Stimulated activated CD4-positive, alpha-beta T cell treated with anti-CD3 and anti-CD28 coated beads, Interleukin-2, amount 100 ng/mL, for 48 hours (primary cell): Measurements from ENCODE around the gene RIC3.
A peak's percentile ranks its signal among the peaks of the same experiment; 100 is the strongest.

ENCODE experiments used
- DNase-seq, 2 donors: peaks; one replicate each; pipeline ENCODE4 v3.0.0-alpha.2; 2020

The RIC3 gene

DNA sequence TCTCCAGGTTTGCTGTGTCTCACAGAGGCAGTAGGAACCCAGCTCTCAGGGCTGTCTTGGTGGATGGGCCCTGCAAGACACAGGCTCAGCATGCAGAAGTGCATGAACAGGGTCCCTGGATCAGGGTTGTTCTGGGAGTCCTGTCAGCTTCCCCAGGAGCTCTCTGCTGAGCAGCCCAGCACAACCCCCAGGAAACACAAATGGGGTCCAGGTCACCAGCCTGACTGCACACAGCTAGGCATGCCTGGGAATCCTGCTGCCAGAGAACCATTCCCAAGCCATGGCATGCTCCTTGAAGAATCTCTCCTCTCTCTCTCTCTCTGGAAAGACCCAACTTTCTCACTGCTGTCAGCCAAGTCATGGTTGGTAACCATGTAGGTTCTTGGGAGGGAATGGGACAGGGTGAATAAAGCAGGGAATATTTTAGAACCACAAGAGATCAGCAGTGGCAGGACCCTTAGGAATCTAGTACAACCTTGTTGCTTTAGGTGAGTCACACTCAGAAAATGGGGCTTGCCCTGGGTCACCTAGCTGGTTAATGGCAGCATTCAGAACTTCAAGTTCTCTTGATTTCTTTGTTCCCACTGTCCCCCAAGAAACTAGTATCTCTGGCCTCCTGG is 66.4 kb downstream of the RIC3 start:
- DNase-seq = no peak

DNA sequence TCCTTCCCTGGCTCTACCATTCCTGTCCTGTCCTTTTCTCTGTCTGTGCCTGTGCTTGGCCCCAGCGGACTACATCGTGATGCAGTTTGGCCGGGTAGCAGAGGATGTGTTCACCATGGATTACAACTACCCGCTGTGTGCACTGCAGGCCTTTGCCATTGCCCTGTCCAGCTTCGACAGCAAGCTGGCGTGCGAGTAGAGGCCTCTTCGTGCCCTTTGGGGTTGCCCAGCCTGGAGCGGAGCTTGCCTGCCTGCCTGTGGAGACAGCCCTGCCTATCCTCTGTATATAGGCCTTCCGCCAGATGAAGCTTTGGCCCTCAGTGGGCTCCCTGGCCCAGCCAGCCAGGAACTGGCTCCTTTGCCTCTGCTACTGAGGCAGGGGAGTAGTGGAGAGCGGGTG is 67.4 kb downstream of the RIC3 start:
- DNase-seq = no peak

DNA sequence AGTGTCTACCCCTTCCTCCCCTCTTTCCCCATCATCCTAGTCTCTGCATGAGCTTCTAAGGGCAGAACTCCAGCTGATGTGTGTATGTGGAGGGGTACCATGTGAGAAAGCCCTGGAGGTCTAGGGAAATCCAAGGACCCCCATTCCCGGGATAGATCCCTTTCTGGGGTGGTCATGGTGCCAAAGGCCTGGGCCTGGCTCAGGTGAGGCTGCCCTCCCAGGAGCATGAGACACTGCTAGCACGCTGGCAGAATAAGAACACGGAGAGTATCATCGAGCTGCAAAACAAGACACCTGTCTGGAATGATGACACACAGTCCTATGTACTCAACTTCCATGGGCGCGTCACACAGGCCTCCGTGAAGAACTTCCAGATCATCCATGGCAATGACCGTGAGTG is 68.2 kb downstream of the RIC3 start:
- DNase-seq = no peak

DNA sequence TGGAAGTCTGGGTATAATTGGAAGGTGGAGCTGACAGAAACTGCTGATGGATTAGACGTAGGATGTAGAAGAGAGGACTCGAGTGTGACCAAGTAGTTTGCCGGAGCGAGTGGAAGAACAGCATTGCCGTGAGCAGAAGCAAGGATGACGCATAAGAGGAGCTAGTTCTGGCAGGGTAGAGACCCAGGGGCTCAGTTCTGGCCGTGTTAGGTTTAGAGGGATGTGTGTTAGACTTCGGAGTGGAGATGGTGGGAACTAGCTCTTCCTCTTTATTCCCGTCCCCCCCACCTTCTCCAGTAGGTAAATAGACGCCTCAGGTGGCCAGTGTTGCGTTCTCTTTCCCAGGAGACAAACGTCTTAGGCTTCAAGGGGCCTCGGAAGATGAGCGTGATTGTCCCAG is 68.7 kb downstream of the RIC3 start:
- no peak for DNase-seq

DNA sequence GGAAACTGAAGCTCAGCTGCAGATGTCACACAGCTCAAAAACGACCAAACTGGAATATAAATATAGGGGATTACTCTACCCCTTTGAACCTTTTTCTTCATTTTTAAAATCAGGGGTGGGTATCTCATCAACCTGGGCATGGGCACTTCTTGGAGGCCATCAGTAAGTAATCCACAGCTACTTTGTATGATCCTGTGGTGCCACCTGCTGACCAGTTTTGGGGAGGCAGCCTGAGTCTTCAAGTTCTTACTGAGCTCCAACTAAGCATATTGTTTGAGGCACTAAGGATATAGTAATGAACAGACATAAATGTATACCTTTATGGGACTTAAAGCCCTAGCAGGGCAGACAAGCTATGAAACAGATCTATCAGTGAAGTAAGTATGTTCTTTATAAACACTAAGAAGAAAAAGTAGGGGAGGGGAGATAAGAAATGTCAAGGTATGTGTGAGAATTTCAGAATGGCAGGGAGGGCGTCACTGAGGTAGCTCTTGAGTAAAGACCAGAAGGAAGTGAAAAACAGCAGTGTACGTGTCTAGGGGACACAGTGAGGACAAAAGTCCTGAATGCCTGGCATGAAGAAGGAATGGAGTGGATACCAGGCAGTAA is 69.4 kb downstream of the RIC3 start:
- DNase-seq = peak; percentile 65 to 69

DNA sequence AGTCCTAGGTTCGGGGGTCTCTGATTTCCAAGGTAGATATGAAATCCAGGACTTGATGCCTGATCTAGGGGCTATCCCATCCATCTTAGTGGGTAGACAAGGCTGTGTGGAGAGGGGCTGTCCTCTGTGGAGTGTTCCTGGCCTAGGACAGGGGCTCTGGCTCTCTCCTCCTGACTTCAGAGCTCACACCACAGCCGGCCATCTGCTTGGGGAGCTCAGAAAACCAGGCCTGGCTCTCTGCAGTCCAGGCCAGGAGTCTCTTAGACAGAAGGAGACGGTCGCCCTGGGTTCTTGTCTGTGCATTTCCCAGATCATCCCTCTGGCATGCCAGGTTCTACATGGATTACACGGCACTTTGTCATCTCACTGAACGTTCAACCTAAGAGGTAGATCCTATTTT is 69.9 kb downstream of the RIC3 start:
- DNase-seq = no peak

DNA sequence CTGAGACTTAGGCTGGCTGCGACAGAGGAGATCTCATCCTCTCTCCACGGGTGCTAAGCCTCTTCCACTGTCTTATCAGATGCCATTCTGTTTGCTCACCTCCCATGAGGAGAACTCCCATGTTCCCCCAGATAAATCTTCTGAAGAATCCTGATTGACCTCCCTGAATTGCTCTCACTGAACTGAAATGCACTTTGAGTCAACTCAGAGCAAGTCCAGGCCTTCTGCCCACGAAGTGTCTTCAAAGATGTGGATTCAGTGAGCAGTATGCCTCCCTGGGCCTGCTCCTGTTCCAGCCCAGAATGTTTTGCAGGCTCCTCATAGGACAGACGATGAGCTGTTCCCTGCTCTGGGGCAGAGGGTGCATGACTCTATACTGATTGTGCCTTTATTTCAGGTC is 70.5 kb downstream of the RIC3 start:
- DNase-seq = no peak

DNA sequence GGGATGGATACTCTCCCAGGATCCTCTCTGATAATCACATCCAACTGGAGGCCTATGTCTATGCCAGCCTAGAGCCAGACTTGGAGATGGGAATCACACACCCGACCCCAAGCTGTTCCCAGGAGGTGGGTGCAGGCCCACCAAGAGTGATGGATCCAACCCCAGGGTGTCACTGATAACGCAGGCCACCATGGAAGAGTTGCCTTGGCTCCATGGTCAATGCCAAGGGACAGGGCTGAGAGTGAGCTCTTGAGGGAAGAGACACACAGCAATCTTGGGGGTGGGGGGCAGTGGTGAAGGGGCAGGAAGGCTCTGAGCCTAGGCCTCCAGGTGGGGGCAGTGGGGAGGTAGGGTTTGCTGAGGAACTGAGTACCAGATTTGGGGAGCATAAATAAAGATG is 70.9 kb downstream of the RIC3 start:
- no peak for DNase-seq

DNA sequence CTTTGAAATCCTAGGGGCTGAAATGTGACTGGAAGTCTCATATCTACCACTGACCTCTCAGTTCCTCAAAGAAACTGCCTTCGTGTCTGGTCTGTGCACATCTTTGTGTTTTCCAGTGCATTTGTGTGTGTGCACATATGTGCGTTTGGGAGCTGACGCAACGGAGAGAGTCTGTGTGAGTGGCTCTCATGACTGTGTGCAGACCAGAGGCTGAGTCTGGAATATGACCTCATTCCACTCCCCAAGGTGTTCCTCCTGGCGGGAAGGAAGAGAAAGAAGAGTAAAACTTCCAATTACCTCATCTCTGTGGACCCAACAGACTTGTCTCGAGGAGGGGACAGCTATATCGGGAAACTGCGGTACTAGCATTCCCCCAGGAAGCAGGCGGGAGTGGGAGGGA is 71.4 kb downstream of the RIC3 start:
- no peak for DNase-seq

DNA sequence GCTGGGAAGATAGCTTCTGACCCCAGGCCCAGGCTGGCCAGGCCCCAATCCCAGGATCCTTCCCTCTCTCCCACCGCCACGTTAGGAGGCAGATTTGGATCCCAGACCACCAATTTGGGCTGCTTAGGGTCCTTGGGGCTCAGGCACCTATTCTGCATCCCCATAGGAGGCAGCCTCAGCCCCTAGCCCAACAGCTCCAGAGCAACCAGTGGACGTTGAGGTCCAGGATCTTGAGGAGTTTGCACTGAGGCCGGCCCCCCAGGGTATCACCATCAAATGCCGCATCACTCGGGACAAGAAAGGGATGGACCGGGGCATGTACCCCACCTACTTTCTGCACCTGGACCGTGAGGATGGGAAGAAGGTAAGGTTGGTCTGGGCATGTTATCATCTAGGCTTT is 71.8 kb downstream of the RIC3 start:
- DNase-seq = no peak

DNA sequence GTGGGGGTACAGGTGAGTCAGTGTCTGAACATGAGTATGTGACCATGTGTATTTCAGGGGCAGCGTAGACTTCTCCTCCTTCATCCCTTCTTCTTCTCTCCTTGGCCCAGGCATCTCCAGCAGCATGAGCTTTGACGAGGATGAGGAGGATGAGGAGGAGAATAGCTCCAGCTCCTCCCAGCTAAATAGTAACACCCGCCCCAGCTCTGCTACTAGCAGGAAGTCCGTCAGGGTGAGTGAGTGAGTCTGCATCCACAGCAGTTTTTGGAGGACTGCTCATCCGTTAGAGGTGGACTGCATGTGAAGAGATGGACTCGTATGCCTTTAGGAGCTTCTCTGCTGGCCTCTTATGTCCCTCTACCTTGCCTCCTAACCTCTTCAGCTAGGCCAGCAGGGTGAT is 72.2 kb downstream of the RIC3 start:
- DNase-seq = no peak

DNA sequence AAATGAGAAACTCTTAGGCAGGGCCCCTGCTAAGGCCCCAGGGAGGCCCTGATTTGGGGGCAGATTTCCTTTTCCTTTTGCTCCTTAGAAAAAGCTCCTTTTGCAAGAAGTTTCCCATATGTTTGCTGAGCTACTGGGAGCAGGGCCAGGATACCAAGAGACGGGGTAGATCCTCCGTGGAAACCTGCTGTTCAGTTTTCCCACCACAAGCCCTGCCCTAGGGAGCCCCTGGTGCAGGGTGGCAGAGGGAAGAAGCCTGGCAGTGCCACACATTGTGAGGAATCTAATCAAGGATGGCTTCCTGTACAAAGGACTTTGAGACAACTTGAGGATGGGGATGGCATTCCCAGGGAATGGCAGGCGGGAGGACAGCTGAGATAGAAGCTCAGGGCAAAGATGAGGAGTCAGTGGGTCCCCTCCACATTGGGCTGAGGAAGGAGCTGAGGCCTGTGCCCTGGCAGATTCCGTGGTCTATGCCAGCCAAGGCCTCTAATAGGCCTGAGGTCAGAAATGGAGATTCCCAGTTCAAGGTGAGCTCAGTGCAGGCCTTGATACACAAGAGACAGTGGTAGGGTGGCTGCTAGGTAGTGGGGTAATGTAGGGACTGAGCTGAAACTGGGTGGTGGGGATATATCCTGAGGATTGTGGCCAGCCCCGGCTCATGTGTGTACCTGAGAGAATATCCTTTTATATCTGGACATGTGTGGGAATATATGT is 72.9 kb downstream of the RIC3 start:
- DNase-seq = no peak

DNA sequence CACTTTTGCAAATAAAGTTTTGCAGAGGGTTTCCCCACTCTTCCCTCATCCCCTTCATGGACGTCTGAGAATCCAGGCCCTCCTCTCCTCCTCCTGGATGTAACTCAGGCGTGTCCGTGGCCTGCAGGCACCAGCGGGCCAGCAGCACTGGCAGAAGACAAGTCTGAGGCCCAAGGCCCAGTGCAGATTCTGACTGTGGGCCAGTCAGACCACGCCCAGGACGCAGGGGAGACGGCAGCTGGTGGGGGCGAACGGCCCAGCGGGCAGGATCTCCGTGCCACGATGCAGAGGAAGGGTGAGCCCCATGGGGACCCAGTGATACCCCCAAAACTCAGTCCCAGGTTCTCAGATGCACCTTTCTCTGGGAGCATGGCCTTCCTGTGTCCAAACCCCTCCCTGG is 73.5 kb downstream of the RIC3 start:
- DNase-seq = no peak

DNA sequence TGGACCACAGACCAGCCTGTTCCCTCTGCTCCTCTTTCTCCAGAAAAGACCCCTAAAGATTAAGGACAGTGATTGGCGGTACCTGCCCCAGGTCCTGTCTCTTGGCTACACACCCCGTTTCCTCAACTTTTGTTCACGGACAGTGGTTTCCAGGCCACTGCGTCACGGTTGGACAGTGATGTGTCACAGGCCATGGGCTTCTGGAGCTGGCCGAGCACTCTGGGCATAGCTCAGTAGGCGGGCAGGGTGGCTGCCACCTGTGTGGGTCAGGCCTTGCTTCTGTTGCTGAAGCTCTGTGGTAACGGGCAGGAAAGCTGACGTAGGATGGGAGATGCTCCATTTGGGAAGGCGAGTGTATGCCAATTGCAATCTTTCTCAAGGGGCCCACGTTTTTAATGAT is 74.2 kb downstream of the RIC3 start:
- DNase-seq = no peak

DNA sequence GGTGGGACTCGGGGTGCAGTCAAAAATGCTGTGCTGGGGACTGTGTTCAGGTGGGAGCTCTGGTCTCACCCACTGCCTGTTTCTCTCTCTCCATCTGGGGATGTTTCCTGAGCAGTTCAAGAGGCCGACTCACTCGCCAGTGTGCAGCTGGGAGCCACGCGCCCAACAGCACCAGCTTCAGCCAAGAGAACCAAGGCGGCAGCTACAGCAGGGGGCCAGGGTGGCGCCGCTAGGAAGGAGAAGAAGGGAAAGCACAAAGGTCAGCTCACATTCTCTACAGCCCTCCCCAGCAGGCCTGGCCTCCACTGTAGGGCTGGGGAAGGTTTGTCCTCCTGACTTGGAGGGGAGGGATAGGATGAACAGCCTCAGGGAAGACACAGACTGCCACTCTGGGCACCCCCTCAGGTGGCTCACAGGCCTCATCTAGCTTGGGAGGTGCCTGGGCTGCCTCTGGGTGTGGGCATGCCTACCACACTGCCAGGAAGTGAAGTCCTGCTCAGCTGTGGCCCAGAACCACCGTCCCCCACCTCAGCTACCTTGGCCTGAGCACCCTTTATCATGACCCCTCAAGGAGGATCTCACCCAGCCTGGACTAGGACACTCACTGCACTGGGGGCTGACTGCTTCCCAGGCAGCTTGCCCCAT is 74.8 kb downstream of the RIC3 start:
- no peak for DNase-seq

DNA sequence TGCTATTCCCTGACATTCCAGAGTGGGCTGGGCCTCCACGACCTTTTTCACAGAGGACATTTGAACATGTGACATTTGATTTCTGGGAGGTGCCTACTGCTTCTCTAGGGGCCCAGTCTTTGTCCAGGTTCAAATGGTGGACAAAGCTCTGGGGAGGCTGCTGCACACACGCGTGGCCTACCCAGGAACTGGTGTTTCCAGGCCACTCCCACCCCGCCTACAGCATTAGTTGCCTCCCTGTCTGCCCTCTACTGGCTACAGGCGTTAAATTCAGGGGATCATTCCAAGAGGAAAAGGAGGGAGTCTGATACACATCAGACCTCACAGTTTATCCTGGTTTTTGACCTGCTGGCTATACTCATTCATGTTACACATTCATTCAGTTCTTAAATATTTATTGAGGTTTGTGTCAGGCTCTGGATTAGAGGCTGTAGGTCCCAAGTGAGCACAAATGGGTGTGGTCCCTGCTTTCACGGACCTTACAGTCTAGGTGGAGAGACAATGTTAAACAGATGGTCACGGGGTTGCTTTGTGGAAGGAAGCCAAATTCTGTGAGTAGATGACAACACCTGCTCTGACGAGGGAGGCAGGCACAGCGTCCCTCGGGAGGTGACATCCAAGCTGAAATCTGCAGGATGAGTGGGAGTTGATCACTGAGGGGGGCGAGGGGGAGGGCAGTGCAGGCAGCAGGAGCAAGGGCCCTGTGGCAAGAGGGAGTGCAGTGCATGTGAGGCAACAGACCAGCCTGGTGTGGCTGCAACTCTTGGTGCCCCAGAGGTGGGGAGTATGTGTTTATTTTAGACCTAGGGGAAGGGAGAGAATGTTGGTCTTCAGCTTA is 76.0 kb downstream of the RIC3 start:
- DNase-seq = peak; percentile 39 to 45

DNA sequence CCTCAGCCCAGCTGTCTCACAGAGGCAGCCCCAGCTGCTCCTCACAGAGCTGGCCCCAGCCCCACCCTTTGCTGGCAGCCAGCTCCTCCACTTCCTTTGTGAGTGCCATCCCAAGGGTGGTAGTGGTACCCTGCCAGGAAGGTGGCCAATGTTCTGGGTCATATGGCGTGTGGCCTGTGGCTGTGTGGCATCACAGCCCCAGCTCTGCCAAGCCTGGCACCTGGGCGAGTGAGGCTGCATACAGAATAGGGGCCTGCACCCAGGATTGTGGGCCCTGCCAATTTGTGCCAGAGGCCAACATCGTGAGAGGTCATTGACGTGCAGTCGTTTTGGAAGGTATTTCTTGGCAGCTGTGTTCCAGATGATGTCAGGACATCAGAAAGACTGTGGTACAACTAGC is 77.1 kb downstream of the RIC3 start:
- no peak for DNase-seq

DNA sequence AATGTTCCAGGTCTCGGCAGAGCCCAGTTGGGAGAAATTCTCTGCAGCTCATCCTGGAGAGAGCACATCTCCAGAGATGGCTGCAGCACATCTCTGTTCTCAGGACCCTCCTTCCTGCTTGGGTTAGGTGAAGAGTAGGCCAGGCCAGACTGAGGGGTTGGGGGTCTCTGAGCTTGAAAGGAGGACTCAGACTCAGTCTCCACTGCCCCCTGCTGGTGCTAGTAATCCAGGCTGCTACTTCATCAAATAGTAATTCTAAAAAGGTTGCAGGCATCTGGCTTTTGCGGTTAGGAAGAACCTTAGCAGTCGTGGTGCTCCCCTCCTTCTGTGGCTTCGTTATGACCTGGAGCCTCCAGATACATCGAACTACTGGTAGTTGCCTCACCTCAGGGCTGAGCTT is 78.1 kb downstream of the RIC3 start:
- DNase-seq = peak; percentile 20 to 29

DNA sequence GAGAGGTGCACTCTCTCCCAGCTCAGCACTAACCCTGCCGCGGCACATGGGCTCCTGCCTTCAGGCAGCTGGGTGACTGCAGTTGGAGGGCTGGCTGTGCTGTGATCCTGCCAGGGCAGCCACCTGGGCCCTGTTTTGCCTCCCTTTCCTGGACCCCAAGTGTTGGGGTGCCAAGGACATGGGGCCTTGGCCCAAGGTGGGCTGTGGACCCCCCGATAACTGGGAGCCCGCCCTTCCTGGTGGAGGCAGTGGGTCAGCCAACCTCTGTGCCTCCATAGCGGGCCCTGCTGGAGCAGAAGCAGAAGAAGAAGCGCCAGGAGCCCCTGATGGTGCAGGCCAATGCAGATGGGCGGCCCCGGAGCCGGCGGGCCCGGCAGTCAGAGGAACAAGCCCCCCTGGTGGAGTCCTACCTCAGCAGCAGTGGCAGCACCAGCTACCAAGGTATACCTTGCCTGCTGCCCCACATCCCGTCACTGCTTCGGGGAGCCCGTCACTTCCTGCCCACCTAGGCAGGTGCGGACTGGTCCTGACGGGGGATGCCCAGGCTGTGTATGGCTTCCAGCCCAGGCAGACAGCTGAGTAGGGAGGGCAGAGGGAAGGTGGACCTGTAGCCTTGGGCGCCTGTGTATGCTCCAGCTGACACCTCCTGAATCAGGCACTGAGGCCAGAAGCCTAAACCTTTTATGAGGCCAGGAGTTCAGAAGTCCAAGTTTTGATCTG is 78.9 kb downstream of the RIC3 start:
- no peak for DNase-seq

DNA sequence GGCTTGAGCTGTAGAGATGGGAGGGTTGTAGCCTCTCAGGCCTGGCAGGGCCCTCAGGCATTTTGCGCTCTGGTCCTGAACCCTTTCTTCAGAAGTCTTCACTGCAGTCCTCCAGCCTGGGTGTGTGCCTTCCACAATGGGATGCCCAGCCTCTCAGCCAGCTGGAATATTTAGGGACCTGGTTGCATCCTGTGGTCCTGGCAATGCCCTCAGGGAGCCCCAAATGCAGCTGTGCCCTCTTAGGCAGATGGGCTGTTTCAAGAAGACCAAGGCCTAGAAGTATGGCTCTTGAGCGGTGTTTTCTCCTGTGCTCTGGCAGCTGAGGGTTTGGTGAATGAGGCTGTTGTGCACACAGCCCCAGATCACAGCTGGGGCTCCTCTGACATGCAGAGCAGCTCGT is 81.1 kb downstream of the RIC3 start:
- DNase-seq = no peak

DNA sequence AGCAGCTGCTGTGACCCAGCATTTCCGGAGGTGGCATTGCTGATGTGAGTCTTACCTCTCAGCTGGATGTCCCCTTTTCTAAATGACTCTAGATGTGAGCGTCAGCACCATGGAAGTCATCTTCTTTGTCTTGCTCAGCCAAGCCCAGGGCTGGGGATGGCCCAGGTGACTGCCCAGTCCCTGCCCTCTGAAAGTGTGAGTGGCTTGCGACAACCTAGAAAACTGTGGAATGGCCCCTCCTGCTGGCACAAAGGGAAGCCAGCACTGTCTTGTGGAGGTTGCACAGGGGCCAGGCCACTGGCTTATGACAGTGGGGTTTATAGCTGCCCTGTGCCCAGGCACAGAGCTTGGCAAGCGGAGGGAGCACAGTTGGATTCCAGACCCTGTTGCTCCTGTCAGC is 81.6 kb downstream of the RIC3 start:
- no peak for DNase-seq

DNA sequence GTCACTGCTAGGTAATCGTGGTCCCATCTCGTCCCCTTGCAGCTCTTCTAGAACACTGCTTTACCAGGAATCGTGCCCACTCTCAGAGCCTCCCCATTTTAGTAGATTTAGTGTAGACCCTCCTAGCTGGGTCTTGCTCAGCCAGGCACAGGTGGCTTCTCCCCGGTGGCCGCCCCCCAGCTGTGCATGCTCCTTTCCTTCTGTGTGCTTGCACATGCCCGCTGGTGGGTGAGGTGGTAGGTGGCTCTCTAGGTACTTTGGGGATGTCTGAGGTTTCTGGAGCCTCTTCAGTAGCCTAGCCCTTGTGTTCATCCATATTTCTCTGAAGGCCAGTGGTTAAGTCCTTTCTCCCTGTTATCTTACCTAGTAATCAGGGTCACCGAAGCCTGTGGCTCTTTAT is 82.3 kb downstream of the RIC3 start:
- no peak for DNase-seq
